NK-92 treated with Interleukin-12 subunit alpha and Interleukin-12 subunit beta, amount 100 ng/mL, for 24 hours (cell line): ENCODE measurements around the gene ST6GALNAC5.

Experiments used
- DNase-seq: peaks from one replicate; lab custom pipeline; 2025; lab: John Stamatoyannopoulos, UW

The ST6GALNAC5 gene

DNA sequence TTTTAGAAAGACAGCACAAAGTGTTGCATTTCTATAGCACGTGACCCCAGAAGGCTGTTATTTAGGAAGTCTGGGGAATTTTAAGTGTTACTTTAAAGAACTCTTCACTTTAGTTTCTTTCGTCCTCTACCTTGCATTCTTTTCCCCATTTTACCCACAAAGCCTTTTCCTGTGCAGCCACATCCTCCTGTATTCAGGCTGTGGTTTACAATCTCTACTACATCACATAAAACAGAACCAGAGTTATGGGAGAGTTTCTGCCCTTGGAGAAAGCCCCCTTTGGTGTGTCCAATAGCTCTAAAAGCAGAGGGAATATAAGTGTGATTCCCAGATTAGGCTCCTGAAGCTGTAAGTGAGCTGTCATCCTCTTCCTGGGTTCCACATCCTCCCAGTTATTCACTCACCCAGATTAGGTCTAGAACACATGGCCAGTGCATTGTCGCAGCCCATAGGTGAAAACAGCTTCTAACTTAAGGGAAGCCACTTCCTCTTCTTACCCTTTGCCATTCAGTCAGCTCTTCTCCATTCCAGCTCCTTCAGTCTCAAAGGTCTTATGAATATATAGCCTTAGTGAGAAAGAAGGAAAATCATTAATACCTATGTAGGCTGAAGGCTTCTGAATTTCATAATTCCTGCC is 180.8 kb downstream of the ST6GALNAC5 start:
- DNase-seq, result no peak

- DNase-seq, result no peak
These were observed 181.3 kb downstream of the ST6GALNAC5 start for GRCh38 chr1:77048615-77049005.

GRCh38 chr1:77051425-77051824 is 184.1 kb downstream of the ST6GALNAC5 start:
- DNase-seq, result no peak

DNA sequence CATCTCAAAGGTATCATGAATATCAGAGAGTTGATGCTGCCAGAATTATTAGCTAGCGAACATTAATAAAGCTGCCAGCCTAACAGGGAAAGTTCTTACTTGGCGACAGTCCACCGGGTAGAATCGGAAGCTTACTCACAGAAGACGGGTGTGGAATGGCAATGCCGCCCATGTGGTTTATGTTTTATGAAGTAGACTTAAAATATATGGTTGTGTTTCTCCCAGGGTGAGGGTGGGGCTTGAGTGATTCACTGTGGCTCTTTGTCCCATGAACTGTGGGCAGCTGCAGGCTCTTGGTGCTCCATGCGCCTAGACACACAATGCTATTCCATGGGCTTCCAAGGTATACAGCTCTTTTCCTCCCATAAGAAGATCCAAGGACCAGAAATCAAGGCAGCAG is 189.2 kb downstream of the ST6GALNAC5 start:
- no peak for DNase-seq

GRCh38 chr1:77057994-77058585 is 190.8 kb downstream of the ST6GALNAC5 start:
- no peak for DNase-seq

- DNase-seq, result no peak
These were observed 192.7 kb downstream of the ST6GALNAC5 start for GRCh38 chr1:77060000-77060399.

DNA sequence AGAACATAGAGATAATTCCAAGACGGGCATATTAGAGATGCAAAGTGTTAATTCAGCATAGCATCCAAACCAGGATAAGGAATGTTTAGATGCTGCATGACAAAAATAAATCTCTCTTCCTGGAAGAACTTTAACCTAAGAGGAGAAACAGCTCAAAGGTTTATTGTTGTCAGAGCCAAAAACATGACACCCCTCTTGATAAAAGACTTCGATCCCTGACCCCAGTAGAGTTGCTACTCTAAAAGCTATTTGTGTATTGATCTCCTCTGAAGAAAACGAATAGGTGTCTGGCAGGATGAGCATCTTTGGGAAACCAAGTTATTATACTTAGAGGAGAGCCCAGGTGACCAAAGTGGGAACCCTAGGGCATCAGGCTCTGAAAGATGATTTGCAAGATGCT is 193.9 kb downstream of the ST6GALNAC5 start:
- DNase-seq, result no peak

GRCh38 chr1:77063118-77063517 is 195.8 kb downstream of the ST6GALNAC5 start:
- DNase-seq, result no peak

GRCh38 chr1:77064246-77064645 is 197.0 kb downstream of the ST6GALNAC5 start:
- no peak for DNase-seq

- no peak for DNase-seq
These were observed 198.5 kb downstream of the ST6GALNAC5 start for GRCh38 chr1:77065693-77066342.

GRCh38 chr1:77068013-77068412 is 200.7 kb downstream of the ST6GALNAC5 start:
- no peak for DNase-seq

DNA sequence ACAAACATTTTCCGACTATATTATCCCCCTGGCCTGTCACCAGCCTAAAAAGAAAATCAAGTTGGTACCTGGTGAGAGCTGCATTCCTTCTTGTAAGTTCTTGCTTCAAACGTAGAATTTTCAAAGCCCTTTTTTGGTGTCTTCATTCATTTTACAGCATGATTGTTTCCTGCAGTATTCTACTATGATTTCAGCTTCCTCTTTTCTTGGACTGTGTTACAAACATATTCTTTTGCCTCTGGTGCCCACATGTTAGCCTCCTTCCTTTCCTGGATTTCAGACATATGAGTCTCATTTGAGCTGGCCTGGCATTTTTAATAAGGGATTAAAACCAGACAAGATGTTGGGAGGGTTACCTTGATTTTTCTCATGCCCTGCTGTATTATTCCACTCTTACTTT is 209.5 kb downstream of the ST6GALNAC5 start:
- DNase-seq, result no peak

DNA sequence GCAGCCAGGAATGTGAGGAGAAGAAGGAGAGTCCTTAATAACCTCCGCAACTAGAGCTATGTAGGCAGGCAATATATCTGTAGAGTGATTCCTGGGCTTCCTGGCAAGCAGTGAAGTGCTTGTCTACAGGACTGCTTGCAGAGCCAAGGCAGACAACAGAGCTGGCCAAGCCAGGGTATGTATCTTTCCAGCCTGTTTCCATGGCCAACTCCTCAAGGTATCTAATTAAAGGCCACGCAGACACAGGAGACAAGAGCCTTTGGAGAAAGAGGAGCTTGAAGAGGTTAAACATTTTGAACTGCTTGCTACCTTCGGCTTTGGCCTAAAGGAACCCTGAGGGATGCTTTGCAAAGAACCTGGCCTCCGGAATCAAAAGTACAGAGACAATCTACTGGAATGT is 214.6 kb downstream of the ST6GALNAC5 start:
- no peak for DNase-seq

DNA sequence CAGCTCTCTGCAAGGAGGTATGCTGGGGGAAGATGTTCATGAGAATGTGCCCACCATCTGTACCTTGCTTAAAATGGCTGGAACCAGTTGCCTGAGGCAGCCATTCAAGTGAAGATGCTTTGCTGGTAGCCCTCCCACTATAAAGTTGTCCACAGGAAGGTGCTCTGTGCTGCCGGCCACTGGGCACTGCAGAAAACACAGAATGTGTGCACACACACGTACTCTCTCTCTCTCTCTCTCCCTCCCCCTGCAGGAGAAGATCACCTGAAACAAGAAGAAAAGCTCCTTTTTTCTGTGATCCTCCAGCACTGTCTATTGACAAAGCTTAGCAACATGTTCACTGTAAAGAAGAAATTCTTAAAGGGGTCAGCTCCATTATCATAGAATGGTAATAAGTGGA is 217.2 kb downstream of the ST6GALNAC5 start:
- DNase-seq, result no peak

- no peak for DNase-seq
These were observed 217.8 kb downstream of the ST6GALNAC5 start for GRCh38 chr1:77085109-77085508.

- no peak for DNase-seq
These were observed 222.5 kb downstream of the ST6GALNAC5 start for GRCh38 chr1:77089756-77090155.

DNA sequence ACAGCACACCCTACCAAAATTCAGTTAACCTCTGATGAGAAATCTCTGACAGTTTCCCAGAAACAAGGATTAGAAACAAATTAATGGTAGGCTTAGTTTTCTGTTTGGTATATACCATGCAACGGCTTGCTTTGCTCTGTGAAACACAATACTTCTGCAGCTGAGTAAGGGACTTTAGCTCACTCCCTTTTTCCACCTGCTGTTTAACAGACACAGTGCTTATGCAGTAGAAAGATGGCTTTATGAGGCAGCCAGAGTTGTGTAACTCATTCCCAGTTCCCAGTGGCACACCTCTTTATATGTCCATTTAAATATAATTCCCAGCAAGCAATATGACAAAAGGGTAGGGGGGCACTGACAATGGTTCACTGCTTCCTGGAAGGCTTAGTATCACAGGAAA is 228.0 kb downstream of the ST6GALNAC5 start:
- no peak for DNase-seq

DNA sequence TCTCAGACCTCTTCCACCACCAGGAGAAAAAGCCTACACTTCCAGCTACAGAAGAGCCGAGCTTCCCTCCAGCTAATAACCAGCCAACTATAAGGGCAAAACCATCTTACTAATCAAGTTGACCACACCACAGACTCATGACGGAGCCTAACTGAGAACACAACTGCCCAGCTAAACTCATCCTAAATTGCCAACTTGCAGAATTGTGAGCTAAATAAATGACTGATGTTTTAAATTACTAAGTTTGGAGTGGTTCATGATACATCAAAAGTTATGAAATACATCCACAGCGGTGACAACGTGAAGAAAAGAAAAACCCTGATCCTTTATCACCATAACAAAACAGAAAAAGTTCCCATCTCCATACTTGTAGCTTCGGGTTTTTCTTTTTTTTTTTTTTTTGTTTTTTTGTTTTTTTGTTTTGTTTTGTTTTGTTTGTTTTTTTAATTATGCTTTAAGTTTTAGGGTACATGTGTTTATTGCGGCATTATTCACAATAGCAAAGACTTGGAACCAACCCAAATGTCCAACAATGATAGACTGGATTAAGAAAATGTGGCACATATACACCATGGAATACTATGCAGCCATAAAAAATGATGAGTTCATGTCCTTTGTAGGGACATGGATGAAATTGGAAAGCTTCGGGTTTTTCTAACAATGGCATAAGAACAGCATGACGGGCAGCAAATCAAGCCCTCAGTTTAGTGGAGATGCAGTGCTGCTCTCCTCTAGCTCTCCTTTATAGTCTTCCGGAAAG is 229.4 kb downstream of the ST6GALNAC5 start:
- DNase-seq, result no peak

DNA sequence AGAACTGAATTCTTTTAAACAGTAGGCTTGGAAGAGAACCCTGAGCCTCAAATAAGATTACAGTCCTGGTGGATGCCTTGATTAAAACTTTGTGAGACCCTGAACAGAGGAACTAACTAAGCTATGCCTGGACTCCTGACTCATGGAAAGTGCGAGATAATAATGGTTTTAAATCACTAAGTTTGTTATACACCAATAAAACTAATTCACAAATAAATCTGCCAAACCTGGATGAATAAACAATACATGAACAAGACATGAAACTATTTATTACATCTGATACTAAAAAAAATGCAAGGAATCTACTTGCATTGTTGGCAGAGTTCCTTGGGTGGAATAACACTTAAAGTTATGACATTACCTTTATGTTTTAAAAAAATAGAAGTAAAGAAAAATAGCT is 233.6 kb downstream of the ST6GALNAC5 start:
- DNase-seq, result no peak

- no peak for DNase-seq
These were observed 236.2 kb downstream of the ST6GALNAC5 start for GRCh38 chr1:77103486-77103885.

- no peak for DNase-seq
These were observed 237.4 kb downstream of the ST6GALNAC5 start for GRCh38 chr1:77104672-77105071.
